Measurements from ENCODE around the gene NEURL3. TPM values are rescaled to one million over a fixed set of nuclear protein-coding genes. Genes with fewer than 3 reads are reported as not detected.
"Not testable (repeated sequence)": the region's sequence is repeated elsewhere in the genome, so short reads cannot be mapped to it uniquely, and the experiment has no call there.

The NEURL3 gene
- total RNA-seq, 5 donors from 2014 or later (not counting 1 experiment from before 2014, with no cell fraction given) = 0.23 TPM; not detected in 4

DNA sequence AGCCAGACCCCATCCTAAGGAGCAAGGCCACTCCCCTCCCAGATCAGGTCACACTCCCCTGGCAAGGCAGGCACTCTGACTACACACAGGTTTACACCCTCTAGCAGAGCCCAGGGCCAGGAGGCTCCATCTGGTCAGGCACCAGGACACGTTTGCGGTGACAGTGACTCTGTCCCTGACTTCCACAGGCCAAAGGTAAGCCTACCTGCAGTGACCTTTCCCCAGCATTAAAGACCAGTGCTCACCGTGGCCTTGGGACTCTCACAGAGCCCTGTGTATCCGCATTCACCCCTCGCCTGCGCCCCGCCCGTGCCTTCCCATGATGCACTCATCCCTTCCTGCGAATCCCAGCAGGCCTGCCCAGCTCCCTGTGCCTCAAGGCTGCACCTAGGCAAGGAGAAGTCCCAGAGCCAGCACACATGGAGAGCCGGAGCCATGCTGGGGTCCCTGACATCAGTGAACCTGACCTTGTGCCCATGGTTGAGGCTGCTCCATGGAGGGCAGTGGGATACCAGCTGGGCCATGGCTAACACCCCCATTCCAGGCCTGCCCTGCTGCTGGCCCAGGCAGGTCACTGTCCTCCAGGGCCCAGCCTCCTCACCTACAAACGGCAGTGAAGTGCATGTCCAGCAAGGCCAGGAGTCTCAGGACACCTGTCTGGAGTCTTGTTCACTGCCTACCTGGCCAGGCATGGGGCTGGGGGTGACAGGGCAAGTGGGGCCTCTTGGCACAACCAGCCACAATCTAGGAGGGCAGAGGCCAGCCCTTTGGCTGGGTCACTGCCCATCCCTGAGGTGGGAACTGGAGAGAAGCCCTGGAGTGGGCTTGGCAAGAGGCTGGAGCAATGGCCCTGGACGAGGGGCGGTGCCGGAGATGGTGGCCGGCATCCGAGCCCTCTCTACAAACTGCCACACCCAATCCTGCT lies 3.0 kb downstream of the NEURL3 start:
- WGBS (ENCODE audit: insufficient coverage) = 82% methylated on average over 11 of the region's 16 CpGs
- Histone ChIP-seq H3K27ac (ENCODE audit: low read length) (no peak overlapping the region), H3K4me1 (ENCODE audit: control insufficient read depth in 1 of 2, extremely low read depth in 1 of 2, insufficient read depth in 2 of 2, low read length in 2 of 2) (peaks cover 3 to 14% of the 10 kb centered on the region in 2 experiments), H3K27me3 (replicated peaks in 1 of 2; ENCODE audit: control insufficient read depth in 2 of 2, extremely low read depth in 1 of 2, insufficient read depth in 2 of 2, low read length in 1 of 2) (peaks cover 0 to 31% of the 10 kb centered on the region in 2 experiments), H3K9me3 (no peaks in the 10 kb centered on the region), H3K4me3 (ENCODE audit: control insufficient read depth in 1 of 2, extremely low read depth in 1 of 2, low read length in 1 of 2) (no peak overlapping the region), H3K36me3 (ENCODE audit: control insufficient read depth in 2 of 2, extremely low read depth in 1 of 2, insufficient read depth in 1 of 2, low read length in 1 of 2) (no peaks in the 10 kb centered on the region)
- peaks cover 0 to 3% of the 10 kb centered on the region in 2 donors for H3K27me3 Mint-ChIP-seq
- ChIA-PET POLR2A (no interaction called here), CTCF (no interaction called here)
- DNase-seq (no peak), ATAC-seq (replicated peaks in 1 of 4) (no peak)
- H3K9me3 Mint-ChIP-seq = no peaks in the 10 kb centered on the region
- no peak overlapping the region for H3K4me3 Mint-ChIP-seq
- peaks cover 14 to 15% (median 15%) of the 10 kb centered on the region in 3 donors for H3K4me1 Mint-ChIP-seq
- H3K36me3 Mint-ChIP-seq = no peaks in the 10 kb centered on the region
- no peak overlapping the region for H3K27ac Mint-ChIP-seq

DNA sequence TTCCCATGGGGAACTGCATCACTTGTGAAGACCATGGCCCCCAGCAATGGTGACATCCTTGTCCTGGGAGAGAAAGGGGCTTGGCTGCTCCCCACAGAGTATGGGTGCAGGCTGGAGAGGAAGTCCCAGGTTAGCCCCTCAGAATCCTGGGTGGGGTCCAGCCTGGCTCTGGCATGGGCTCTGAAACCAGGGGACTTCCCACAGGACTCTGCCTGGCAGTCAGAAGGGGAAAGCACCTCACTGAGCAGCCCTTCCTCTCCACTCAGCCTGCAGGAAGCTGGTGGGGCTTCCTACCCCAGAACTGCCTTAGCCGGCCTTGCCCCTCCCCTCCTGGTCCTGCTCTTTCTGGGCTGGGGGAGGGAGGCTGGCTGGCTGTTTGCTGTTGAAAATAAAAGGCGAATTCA lies 3.7 kb downstream of the NEURL3 start:
- no peak overlapping the region for H3K27ac Mint-ChIP-seq
- no peak overlapping the region for H3K4me3 Mint-ChIP-seq
- H3K36me3 Mint-ChIP-seq = no peaks in the 10 kb centered on the region

DNA sequence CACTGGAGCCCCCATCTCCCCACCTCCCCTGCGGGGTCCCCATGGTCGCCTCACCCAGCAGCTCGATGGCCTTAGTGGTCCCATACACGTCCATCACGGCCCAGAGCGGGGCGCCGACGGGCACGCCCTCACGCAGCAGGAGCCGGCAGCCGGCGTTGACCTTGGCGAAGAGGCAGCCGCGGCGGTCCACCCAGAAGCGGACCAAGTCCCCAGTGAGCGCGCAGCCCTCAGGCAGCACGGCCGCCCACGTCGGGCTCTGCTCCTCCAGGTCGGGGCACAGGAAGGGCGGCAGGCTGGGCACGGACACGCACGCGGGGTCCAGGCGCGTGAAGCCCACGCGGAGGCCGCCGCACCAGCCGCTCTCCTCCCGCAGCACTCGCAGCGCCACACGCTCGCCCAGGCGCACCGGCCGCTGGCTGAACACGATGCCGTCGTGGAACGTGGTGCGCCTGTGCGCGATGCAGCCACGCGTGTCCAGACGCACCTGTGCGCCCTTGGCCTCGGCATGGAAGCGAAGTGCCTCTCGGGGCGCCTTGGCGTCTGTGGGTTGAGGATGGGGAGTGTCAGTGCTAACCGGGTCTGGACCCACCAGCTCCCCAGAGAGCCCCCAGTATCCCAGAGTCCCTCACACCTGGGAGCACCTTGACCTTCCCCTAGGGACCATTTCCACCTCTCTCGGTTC lies 4.6 kb downstream of the NEURL3 start:
- ChIA-PET POLR2A (no interaction called here), CTCF (no interaction called here)
- Histone ChIP-seq H3K9me3 (no peaks in the 10 kb centered on the region), H3K4me3 (ENCODE audit: control insufficient read depth in 1 of 2, extremely low read depth in 1 of 2, low read length in 1 of 2) (no peak overlapping the region), H3K36me3 (ENCODE audit: control insufficient read depth in 2 of 2, extremely low read depth in 1 of 2, insufficient read depth in 1 of 2, low read length in 1 of 2) (no peaks in the 10 kb centered on the region), H3K27ac (ENCODE audit: low read length) (no peak overlapping the region), H3K4me1 (ENCODE audit: control insufficient read depth in 1 of 2, extremely low read depth in 1 of 2, insufficient read depth in 2 of 2, low read length in 2 of 2) (peaks cover 3 to 14% of the 10 kb centered on the region in 2 experiments), H3K27me3 (replicated peaks in 1 of 2; ENCODE audit: control insufficient read depth in 2 of 2, extremely low read depth in 1 of 2, insufficient read depth in 2 of 2, low read length in 1 of 2) (peaks cover 0 to 31% of the 10 kb centered on the region in 2 experiments)
- H3K9me3 Mint-ChIP-seq = peaks cover 3 to 6% (median 5%) of the 10 kb centered on the region in 3 donors
- 78% methylated on average over 56 of the region's 64 CpGs for WGBS (ENCODE audit: insufficient coverage)
- no peak overlapping the region for H3K27ac Mint-ChIP-seq
- H3K4me1 Mint-ChIP-seq = peaks cover 14 to 15% (median 15%) of the 10 kb centered on the region in 3 donors
- H3K36me3 Mint-ChIP-seq = peaks cover 6% of the 10 kb centered on the region
- H3K27me3 Mint-ChIP-seq = peaks cover 0 to 3% of the 10 kb centered on the region in 2 donors
- ATAC-seq (replicated peaks in 1 of 4) = no peak
- no peak overlapping the region for H3K4me3 Mint-ChIP-seq
- no peak for DNase-seq

More for the DNA sequence above, 3.7 kb downstream of the NEURL3 start:
- peaks cover 14 to 15% (median 15%) of the 10 kb centered on the region in 3 donors for H3K4me1 Mint-ChIP-seq
- Histone ChIP-seq H3K27ac (ENCODE audit: low read length) (no peak overlapping the region), H3K36me3 (ENCODE audit: control insufficient read depth in 2 of 2, extremely low read depth in 1 of 2, insufficient read depth in 1 of 2, low read length in 1 of 2) (no peaks in the 10 kb centered on the region), H3K4me3 (ENCODE audit: control insufficient read depth in 1 of 2, extremely low read depth in 1 of 2, low read length in 1 of 2) (no peak overlapping the region), H3K27me3 (replicated peaks in 1 of 2; ENCODE audit: control insufficient read depth in 2 of 2, extremely low read depth in 1 of 2, insufficient read depth in 2 of 2, low read length in 1 of 2) (peaks cover 0 to 31% of the 10 kb centered on the region in 2 experiments), H3K9me3 (no peaks in the 10 kb centered on the region), H3K4me1 (ENCODE audit: control insufficient read depth in 1 of 2, extremely low read depth in 1 of 2, insufficient read depth in 2 of 2, low read length in 2 of 2) (peaks cover 3 to 14% of the 10 kb centered on the region in 2 experiments)
- ATAC-seq (replicated peaks in 1 of 4) (peak; percentile 55 to 95 (median 69)), DNase-seq (peak in 13 of 35 experiments; percentile 8 to 57 (median 20))
- H3K27me3 Mint-ChIP-seq = peaks cover 0 to 3% of the 10 kb centered on the region in 2 donors
- WGBS (ENCODE audit: insufficient coverage) = no CpG with 5 or more reads among the region's 2 CpGs
- ChIA-PET POLR2A (no interaction called here), CTCF (no interaction called here)
- H3K9me3 Mint-ChIP-seq = no peaks in the 10 kb centered on the region

DNA sequence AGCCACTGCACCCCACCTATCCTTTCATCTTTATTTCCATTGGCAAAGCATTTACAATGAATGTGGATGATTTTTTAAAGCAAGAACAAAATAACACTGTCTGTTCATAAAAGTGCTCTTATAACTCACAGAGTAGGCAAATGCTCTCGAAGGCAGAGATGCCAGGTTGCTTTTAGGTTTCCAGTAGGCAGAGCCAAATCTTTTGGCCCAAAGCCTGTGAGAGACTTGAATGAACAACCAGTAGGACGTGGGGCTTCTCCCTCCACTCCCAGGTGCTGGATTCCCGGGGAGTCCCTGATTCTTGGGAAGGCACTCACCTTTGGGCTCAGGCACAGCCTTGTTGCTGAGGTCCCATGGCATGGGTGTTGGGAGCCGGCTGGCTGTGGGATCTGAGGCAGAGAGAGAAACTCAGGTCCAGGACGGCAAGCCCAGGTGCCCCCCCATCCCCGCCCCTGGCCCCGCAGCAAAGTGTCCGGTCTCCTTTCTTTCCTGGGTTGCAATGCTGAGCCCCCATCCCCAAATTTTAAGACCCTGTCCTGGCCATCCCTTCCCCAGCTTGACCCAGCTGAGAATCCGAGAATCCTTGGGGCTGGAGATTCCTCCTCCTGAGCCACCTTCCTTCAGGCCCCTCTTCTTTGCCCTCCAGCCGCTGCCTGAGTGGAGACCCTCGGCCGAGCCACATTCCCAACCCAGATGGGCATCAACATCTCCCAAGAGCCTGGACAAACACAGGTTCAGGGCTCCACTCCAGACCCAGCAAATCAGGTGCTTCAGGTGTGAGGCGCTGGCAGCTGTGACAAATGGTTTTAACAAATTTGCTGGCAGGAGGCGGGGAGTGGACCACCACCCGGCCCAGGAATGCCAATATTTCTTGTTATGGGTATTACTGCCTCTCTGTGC lies 5.8 kb downstream of the NEURL3 start:
- Histone ChIP-seq H3K4me1 (ENCODE audit: control insufficient read depth in 1 of 2, extremely low read depth in 1 of 2, insufficient read depth in 2 of 2, low read length in 2 of 2) (peaks cover 3 to 14% of the 10 kb centered on the region in 2 experiments), H3K4me3 (ENCODE audit: control insufficient read depth in 1 of 2, extremely low read depth in 1 of 2, low read length in 1 of 2) (no peak overlapping the region), H3K9me3 (no peaks in the 10 kb centered on the region), H3K27ac (ENCODE audit: low read length) (no peak overlapping the region), H3K36me3 (ENCODE audit: control insufficient read depth in 2 of 2, extremely low read depth in 1 of 2, insufficient read depth in 1 of 2, low read length in 1 of 2) (no peaks in the 10 kb centered on the region), H3K27me3 (replicated peaks in 1 of 2; ENCODE audit: control insufficient read depth in 2 of 2, extremely low read depth in 1 of 2, insufficient read depth in 2 of 2, low read length in 1 of 2) (peaks cover 0 to 31% of the 10 kb centered on the region in 2 experiments)
- Mint-ChIP-seq H3K27me3 (peaks cover 0 to 3% of the 10 kb centered on the region in 2 donors), H3K4me3 (no peak overlapping the region), H3K27ac (no peak overlapping the region), H3K36me3 (peaks cover 11% of the 10 kb centered on the region), H3K9me3 (peaks cover 7 to 13% (median 11%) of the 10 kb centered on the region in 3 donors), H3K4me1 (peaks cover 14 to 15% (median 15%) of the 10 kb centered on the region in 3 donors)
- ChIA-PET POLR2A (no interaction called here), CTCF (no interaction called here)
- ATAC-seq (replicated peaks in 1 of 4) (no peak), DNase-seq (no peak)
- WGBS (ENCODE audit: insufficient coverage) = 91% methylated on average over 13 of the region's 15 CpGs

DNA sequence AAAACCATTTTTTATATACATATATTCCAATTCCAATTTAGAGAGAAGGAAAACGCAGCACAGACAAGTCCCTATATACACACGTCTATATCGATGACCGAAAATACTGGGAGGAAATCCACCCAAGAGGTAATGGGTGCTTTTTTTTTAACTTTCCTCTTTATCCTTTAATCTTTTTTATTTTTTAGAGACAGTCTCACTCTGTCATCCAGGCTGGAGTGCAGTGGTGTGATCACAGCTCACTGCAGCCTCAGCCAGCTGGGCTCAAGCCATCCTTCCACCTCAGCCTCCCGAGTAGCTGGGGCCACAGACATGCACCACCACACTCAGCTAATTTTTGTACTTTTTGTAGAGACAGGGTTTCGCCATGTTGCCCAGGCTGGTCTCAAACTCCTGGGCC lies 6.5 kb downstream of the NEURL3 start:
- POLR2A ChIA-PET; DNase-seq; H3K4me3 ChIP-seq (ENCODE audit: control insufficient read depth in 1 of 2, extremely low read depth in 1 of 2, low read length in 1 of 2); H3K4me3 Mint-ChIP-seq; CTCF ChIA-PET; H3K9me3 ChIP-seq; H3K36me3 ChIP-seq (ENCODE audit: control insufficient read depth in 2 of 2, extremely low read depth in 1 of 2, insufficient read depth in 1 of 2, low read length in 1 of 2); H3K27ac Mint-ChIP-seq; H3K27me3 Mint-ChIP-seq; ATAC-seq (replicated peaks in 1 of 4); H3K27ac ChIP-seq (ENCODE audit: low read length): not testable (repeated sequence)
- WGBS (ENCODE audit: insufficient coverage) = no CpG with 5 or more reads among the region's 6 CpGs
- Mint-ChIP-seq H3K4me1 (peaks cover 14 to 15% (median 15%) of the 10 kb centered on the region in 3 donors), H3K9me3 (peaks cover 7 to 18% (median 11%) of the 10 kb centered on the region in 3 donors), H3K36me3 (peaks cover 15% of the 10 kb centered on the region)
- peaks cover 3 to 14% of the 10 kb centered on the region in 2 experiments for H3K4me1 ChIP-seq (ENCODE audit: control insufficient read depth in 1 of 2, extremely low read depth in 1 of 2, insufficient read depth in 2 of 2, low read length in 2 of 2)
- peaks cover 0 to 27% of the 10 kb centered on the region in 2 experiments for H3K27me3 ChIP-seq (replicated peaks in 1 of 2; ENCODE audit: control insufficient read depth in 2 of 2, extremely low read depth in 1 of 2, insufficient read depth in 2 of 2, low read length in 1 of 2)

All from T-cell (primary cell).